ENCODE measurements around the gene MRPL27. TPM values are rescaled to one million over a fixed set of nuclear protein-coding genes. Genes with fewer than 3 reads are reported as not detected.
A peak's percentile ranks its signal among the peaks of the same experiment; 100 is the strongest.
"Not testable (repeated sequence)": the region's sequence is repeated elsewhere in the genome, so short reads cannot be mapped to it uniquely, and the experiment has no call there.

MRPL27 gene
- 10 to 100 TPM; 66.1 to 83.0 (median 76.9) TPM for polyA plus RNA-seq (ENCODE audit: insufficient read length in 4 of 4)

DNA sequence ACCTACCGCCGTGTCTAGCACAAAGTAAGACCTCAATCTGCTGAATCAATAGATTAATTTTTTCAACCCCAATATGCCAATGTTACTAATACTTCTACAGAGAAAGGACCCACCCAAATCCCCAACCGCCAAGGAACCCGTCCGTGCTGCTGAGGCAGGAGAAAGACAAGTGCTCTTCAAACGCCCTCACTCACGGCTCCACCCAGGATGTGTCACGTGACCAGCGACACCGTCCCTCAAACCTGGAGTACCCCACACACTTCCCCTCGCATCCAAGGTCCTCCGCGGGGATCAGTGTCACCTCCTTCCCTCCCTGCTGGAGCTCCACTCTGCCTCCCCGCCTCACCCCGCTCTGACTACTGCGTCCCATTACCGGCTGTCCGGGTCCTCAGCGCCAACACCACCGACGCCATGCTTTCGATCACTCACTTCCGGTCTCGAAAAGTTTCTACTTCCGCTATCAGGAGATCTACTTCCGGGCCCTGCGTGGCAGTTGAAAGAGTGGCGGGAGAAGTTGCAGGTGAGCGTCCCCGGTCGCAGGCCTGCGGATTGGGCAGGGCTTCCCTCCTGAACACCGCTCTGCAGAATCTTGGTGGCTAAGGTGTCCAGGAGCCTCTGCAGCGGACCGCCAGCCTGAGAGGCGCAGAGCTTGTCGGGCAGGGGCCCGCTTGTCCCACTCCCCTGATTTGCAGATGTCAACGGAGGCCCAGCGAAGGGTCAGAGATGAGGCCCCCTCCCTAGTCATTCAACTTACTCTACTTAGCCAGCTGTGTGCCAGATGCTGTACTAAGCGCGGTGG, at the start of gene MRPL27, which contains the start of gene EME1:
MRPL27 (minus strand) TSS at position 427 of the 799 bp plus-strand sequence; CDS start at position 413, 14 bp downstream.
EME1 (plus strand) TSS at position 472 of the 799 bp plus-strand sequence. CDS start 1,980 bp downstream, outside the sequence.
- peak; percentile 83 to 94 (median 90) for DNase-seq (ENCODE audit: low read depth in 4 of 4, low spot score in 2 of 4)

DNA sequence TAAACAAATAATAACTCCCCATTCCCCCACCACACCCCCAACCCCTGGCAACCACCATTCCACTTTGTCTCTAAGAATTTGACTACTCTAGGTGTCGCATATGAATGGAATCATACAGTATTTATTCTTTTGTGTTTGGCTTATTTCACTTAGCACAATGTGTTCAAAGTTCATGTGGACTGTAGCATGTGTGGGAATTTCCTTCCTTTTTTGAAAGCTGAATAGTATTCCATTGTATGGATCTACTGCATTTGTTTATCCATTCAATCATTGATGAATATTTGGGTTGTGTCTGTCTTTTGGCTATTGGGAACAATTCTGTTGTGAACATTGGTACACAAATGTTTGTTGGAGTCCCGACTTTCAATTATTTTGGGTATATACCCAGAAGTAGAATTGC, 49.8 kb upstream of the MRPL27 start:
- DNase-seq (ENCODE audit: low read depth in 4 of 4, low spot score in 2 of 4) = no peak

DNA sequence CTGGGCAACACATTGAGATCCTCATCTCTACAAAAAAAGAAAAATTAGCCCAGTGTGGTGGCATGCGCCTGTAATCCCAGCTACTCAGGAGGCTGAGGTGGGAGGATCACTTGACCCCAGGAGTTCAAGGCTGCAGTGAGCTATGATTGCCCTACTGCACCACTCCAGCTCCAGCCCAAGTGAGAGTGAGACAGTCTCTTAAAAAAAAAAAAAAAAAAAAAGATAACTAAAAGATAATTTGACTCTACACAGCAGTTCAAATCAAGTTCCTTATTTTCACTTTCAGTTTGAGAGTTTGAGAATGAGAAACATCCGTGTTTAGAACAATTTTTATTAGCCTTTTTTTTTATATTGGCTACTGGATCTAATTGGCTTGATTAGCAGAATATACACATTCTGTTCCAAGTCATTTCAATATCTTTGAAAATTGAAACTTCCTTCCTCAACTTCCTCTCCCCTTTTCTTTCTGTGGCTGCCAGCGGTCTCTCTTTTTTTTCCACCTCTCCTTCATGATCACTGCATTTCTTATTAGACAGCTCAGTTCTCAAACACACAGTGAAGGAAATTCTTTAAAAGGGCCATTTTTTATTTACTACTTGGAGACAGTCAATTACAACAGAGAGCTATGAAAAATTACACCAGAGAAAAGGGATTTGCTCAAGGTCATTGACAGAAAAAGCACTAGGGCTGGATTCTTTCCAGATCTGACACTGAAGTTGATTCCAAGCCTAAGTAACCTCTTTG, 48.5 kb upstream of the MRPL27 start:
- DNase-seq (ENCODE audit: low read depth in 4 of 4, low spot score in 2 of 4) = no peak

DNA sequence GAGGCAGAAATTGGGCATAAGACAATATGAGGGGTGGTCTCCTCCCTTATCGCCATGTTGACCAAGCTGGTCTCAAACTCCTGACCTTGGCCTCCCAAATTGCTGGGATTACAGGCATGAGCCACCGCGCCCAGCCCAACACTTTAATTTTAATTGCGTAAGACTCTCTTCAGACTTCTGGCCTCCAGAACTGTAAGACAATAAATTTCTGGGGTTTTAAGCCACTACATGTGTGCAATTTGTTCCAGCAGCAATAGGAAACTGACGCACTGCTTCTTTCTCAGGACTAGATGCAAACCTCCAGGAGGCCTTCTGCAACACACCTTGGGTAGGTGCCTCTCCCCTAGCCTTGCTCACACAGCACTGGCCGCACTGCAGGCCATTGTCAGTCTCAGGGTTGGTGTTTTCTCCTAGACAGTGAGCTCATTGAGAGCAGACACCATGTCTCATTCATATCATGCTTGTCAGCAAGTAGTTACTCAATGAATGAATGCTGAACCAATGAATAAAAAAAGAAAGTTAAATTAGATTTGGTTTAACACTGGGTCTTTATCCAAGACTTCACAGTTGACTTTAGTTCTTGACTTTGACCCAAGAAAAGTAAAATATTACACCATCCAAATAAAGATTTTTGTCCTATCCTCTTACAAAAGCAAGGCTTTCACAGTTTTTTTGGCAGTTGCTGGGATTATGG, 47.6 kb upstream of the MRPL27 start:
- DNase-seq (ENCODE audit: low read depth in 4 of 4, low spot score in 2 of 4) = no peak

DNA sequence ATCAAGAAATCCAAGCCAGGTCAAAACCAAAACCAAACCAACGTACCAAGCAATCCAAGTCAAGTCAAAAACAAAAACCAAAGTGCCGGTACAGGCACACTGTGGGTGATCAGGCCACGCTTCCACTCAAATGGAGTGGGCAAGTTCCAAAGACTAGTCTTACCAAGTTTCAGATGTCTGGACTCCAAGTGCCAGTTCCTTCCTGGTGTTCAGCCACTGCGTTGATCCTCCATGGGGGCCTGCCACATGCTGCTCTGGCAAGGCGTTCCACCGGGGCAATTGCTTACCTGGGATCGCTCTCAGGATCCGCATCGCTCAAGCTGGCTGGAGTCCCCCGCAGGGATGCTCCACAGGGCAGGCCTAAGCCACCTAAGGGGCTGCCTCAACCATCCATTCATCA, 46.6 kb upstream of the MRPL27 start:
- not testable (repeated sequence) for DNase-seq (ENCODE audit: low read depth in 4 of 4, low spot score in 2 of 4)

DNA sequence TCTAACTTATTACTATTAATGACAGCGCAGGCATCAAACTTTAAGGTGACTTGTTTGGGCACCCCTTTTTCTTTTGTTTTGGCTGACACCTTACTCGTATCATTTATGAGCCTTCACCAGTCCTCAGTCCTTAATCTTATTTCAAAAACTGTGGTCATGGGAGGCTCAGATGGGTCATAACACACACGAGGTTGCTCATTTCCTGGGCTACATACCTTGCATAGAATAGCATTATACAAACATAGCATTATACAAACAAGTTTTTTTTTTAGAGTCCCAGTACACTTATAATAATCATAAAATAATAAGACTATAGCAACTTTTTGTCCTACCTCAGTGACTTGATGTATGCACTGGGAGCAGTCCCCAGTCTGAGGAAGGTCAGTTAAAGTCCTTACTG, 41.8 kb upstream of the MRPL27 start:
- DNase-seq (ENCODE audit: low read depth in 4 of 4, low spot score in 2 of 4) = no peak

DNA sequence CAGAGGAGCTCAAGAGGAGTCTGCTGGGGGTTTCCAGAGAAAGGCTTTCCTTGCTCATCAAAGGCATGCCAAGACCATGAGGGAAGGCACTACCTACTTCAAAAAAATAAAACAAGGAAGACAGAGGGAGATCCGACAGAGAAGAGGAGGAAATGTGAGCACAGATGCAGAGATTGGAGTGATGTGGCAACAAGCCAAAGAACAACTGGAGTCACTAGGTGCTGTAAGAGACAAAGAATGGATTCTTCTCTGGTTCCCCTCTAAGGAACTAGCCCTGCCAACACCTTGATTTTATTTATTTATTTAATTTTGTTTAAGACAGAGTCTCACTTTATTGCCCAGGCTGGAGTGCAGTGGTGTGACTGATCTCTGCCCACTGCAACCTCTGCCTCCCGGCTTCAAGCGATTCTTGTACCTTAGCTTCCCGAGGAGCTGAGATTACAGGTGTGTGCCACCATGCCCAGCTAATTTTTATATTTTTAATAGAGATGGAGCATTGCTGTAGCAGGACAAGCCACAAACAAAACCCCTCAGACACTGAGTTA, 39.3 kb upstream of the MRPL27 start:
- no peak for DNase-seq (ENCODE audit: low read depth in 4 of 4, low spot score in 2 of 4)

DNA sequence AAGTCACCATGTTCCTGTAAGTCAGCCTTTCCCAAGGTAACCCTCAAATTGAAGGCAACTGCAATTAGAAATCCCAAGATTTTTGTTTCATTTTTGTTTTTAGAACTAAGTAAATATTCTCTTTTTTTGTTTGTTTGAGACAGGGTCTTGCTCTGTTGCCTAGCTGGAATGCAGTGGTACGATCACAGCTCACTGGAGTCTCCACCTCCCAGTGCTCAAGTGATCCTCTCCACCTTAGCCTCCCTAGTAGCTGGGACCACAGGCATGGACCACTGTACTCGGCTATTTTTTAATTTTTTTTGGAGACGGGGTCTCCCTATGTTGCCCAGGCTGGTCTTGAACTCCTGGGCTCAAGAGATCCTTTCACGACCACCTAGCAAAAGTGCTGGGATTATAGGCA, 34.9 kb upstream of the MRPL27 start:
- no peak for DNase-seq (ENCODE audit: low read depth in 4 of 4, low spot score in 2 of 4)

DNA sequence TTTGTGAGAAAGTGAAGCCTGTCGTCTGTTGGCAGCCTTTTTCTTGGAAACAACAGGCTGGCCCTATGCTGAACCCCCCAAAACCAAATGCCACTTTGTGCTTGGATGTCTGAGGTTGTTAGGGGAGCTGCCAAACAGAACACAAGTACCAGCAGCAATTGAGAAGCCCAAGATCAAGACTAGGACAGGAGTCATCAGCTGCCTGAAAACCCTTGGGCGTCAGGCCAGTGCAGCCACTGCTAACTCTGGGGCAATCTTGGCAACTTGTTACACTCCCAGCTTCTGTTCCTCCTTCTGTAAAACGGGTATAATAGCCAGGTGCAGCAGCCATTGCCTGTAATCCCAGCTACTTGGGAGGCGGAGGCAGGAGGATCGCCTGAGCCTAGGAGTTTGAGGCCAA, 33.6 kb upstream of the MRPL27 start:
- no peak for DNase-seq (ENCODE audit: low read depth in 4 of 4, low spot score in 2 of 4)

DNA sequence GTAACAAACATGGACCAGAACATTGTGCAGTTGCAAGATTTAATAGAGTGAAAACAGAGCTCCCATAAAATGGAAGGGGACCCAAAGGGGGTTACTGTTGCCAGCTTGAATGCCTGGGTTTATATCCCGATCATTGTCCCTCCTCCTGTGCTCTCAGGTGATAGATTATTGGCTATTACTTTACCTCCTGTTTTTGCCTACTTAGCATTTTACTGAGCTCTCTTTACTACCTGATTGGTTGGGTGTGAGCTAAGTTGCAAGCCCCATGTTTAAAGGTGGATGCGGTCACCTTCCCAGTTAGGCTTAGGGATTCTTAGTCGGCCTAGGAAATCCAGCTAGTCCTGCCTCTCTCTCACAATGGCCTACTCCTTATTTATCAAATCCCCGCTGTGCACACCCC, 32.4 kb upstream of the MRPL27 start:
- DNase-seq (ENCODE audit: low read depth in 4 of 4, low spot score in 2 of 4) = not testable (repeated sequence)

DNA sequence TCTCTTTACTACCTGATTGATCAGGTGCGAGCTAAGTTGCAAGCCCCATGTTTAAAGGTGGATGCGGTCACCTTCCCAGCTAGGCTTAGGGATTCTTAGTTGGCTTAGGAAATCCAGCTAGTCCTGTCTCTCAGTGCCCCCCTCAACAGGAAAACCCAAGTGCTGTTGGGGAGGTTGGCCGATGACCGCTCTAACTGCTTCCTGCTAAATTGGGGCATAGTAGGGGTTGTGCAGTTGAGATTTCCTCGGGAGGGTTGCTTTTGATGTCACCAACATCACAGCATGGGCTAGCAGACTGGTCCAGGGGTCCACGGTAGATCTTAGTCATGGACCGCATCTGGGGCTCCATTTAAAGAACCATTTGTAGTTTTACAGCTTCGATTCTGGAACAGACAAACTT, 26.6 kb upstream of the MRPL27 start:
- DNase-seq (ENCODE audit: low read depth in 4 of 4, low spot score in 2 of 4) = not testable (repeated sequence)

DNA sequence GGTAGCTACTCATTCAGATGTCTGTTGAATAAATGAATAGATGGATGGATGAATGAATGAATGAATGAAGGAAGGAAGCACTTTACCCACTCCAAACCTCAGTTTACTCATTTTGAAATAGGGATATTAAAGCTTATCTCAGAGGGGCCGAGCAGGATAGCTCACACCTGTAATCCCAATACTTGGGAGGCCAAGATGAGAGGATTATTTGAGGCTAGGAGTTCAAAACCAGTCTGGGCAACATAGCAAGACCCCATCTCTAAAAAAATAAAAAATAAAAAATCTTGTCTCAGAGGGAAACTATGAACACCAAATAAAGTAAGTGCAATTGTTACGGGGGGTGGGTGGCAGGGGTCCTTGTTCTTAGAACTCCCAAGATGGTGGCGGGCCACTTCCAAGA, 25.7 kb upstream of the MRPL27 start:
- DNase-seq (ENCODE audit: low read depth in 4 of 4, low spot score in 2 of 4) = not testable (repeated sequence)

DNA sequence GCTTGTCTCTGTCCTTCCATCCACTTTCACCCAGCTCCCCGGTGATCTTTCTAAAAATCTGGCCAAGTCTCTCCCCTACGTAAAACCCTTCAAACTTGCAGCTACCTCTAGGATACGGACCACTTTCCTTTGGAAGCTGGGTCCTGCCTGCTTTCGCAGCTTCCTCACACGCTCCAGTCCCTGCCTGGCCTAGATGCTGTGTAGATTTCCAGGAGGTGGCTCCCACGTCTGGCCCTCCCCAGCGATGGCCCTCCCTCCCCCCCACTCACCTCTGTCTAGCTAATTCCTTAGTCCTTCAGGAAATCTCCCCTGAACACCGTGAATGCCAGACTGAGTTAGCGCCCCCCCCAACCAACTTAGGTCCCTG, 24.9 kb upstream of the MRPL27 start:
- no peak for DNase-seq (ENCODE audit: low read depth in 4 of 4, low spot score in 2 of 4)

DNA sequence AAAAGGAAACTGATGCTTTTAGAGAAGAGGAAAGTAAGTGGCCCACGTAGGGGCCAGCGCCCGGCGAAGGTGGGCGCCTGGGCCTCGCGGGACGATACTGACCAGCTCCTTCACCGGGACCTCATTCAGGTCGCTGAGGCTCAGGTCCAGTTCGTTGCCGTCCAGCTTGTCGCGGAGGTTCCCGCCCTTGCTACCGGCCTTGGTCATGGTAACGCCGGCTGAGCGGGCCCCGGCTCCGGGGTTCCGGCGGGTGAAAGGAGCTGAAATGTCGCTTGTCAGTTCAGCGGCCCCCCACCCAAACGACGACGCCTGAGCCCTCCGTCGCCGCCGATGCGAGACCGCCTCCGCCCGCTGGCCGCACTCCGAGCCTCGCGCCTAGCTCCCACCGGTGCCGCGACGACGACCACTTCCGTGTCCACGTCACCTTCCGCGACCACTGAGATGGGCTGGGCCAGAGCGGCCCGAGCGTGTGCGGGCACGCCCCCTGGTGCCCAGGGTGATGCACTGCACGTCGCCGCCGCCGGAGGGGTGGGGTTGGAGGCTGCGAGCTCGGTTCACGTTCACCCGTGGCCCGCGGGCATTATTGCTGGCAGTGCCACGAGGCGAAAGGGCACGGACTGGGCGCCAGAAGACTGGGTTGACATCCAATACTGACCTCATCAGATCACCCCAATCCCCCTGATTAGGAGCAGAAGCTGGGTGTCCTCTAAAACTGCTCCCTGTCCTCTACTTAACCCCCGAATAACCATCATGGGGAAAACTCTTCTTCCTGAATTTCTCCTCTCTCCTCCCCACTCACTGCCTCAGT, 24.3 kb upstream of the MRPL27 start, which contains the start of gene LRRC59:
LRRC59 (minus strand) TSS at position 413 of the 808 bp plus-strand sequence; CDS start at position 207, 206 bp downstream.
- peak in 3 of 4 donors; percentile 66 to 72 (median 67) for DNase-seq (ENCODE audit: low read depth in 4 of 4, low spot score in 2 of 4)

DNA sequence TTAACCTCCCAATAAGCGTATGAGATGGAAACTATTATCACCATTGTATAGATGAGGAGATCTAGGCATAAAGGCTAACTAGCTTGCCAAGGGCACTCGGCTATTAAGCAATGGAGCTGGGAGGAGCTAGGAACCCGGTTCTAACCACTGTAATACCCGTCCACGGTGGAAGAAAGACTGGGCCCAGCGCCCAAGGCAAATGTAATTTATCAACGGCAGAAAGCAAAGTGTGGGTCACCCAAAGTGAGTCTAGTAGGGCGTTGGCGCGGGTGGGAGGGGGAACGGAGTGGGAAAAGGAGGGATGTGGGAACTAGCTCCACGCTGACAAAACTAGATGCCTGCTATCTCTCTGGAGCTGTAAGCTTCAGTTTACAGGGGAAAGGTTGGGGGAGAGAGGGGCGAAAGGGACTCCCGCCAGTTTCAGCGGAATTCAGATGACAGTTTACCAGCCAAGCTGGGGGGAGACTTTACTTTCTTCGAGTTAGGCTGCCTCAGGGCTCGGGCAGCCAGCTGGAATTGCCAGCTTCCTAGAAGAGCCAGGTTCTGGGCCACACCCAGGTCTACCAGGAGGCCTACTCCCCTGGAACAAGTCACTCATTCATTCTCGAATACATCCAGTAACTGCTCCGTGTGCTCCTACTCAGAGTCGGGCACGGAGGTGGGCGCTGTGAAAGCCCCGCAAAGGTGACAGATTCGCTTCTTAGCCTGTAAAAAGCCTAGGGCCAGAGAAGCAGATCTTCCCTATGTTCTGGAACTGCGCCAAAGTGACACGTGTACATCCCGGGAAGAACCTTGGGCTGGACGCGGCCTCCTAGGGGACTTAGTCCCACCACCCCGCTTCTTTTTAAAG, 23.5 kb upstream of the MRPL27 start:
- DNase-seq (ENCODE audit: low read depth in 4 of 4, low spot score in 2 of 4) = peak in 1 of 4 donors; percentile 22

DNA sequence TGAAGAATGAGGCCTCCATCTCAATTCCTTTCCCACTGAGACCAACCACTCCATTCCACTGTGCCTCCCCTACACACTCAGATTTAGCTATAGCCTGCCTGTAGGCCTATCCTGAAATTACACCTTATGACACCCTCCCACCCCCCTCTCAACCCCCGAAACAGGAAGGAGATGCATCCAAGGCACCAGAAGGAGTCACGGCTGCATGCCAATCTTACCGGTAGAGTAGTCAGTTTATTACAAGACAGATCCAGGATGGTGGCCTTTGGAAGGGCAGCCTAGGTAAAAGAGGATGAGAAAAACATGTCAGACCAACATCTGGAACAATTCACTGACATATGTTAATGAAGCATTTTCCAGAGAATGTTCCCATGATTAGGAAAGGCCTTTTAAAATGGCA, 21.7 kb upstream of the MRPL27 start:
- no peak for DNase-seq (ENCODE audit: low read depth in 4 of 4, low spot score in 2 of 4)

DNA sequence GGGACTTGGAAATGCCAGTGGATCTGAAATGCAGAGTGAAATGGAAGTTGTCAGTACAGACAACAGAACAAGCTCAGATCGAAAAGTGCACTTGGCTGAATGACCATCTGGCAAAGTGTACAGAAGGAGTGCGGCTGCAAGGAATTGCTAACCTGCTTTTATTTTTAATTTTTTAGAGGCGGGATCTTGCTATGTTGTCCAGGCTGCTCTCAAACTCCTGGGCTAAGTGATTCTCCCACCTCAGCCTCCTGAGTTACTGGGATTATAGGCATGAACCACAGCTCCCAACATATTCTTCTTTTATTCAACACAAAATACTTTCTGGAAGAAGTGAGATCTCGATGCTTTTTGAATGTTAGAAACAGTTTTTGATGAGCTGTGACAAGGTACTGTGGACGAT, 20.7 kb upstream of the MRPL27 start:
- no peak for DNase-seq (ENCODE audit: low read depth in 4 of 4, low spot score in 2 of 4)

DNA sequence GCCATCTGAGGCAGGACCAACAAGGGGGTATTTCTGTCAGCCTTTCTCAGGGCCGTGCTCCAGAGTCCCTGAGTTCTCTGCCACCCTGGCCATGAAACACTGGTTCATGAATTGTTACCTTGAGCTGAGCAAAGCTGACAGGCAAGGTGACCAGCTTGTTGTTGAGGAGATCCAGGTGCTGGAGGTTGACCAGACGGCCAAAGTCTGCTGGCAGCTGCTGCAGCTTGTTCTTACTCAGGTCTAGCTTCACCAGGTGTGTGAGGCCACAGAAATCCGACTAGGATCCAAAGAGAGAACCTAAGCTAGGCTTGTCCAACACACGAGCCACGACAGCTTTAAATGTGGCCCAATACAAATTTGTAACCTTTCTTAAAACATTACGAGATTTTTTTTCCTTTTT, 19.6 kb upstream of the MRPL27 start:
- no peak for DNase-seq (ENCODE audit: low read depth in 4 of 4, low spot score in 2 of 4)

DNA sequence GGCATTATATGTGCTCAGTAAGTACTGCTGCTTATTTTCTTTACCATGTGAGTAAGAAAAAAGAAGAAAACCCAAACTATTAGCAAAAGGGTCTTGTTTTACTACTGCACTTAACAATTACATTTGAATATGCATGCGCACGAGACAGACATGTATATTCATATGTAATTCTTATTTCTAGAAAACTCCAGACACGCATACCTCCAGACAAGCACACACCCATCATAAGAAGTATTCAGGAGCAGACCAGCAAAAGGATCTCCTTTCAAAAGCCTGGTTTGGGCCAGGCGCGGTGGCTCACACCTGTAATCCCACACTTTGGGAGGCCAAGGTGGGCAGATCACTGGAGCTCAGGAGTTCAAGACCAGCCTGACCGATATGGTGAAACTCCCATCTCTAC, 16.6 kb upstream of the MRPL27 start:
- DNase-seq (ENCODE audit: low read depth in 4 of 4, low spot score in 2 of 4) = no peak
